HG03066 (cell line): Measurements from ENCODE around the gene ARID3B.
"Not testable (repeated sequence)": the region's sequence is repeated elsewhere in the genome, so short reads cannot be mapped to it uniquely, and the experiment has no call there.

ENCODE experiments used
- ATAC-seq: cut with Tn5 transposase; IDR thresholded peaks from one replicate; pipeline ENCODE4 v1.9.1; 2021; ENCODE audit warnings: low read depth; ENCODE audit not compliant: unreplicated experiment

ARID3B gene

GRCh38 chr15:74535388-74536084 lies 5.5 kb upstream of the ARID3B start:
- no peak for ATAC-seq

GRCh38 chr15:74537736-74538135 lies 3.3 kb upstream of the ARID3B start:
- ATAC-seq: no peak

DNA sequence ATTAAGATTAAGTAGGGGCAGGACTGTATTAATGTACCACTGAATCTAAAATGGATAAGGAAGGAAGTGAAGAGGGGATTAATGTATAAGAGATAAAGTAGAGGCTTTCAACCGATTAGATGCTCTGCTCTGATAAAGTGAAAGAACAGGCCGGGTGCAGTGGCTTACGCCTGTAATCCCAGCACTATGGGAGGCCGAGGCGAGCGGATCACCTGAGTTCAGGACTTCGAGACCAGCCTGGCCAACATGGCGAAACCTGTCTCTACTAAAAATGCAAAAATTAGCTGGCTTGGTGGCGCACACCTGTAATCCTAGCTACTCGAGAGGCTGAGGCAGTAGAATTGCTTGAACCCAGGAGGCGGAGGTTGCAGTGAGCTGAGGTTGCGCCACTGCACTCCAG lies 1.5 kb upstream of the ARID3B start:
- not testable (repeated sequence) for ATAC-seq

DNA sequence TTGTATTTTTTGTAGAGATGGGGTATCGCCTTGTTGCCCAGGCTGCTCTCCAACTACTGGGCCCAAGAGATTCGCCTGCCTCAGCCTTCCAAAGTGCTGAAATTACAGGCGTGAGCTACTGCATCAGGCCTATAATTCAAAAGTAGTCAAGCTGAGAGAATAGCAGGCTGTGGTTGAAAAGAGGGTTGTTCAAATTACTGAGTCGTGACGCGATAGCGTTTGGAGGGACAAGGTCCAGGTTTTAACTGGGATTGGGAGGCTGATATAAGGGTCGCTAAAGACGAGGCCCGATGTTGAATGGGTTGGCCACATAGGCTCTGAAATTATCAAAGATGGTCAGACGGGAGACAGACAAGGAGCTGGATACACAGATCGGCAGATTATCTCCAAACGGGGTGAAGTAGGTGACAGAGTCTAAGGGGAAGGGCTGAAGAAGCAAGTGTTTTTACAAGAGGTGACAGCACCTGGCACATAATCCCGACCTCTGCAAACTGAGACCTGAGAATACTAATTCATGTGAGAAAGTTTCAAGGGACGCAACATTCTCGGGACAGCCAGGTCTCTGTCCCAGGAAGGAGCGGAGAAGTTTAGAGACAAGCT lies 759 bp upstream of the ARID3B start:
- ATAC-seq: no peak

GRCh38 chr15:74541494-74542165 lies 610 bp downstream of the ARID3B start:
- peak; percentile 44 for ATAC-seq

DNA sequence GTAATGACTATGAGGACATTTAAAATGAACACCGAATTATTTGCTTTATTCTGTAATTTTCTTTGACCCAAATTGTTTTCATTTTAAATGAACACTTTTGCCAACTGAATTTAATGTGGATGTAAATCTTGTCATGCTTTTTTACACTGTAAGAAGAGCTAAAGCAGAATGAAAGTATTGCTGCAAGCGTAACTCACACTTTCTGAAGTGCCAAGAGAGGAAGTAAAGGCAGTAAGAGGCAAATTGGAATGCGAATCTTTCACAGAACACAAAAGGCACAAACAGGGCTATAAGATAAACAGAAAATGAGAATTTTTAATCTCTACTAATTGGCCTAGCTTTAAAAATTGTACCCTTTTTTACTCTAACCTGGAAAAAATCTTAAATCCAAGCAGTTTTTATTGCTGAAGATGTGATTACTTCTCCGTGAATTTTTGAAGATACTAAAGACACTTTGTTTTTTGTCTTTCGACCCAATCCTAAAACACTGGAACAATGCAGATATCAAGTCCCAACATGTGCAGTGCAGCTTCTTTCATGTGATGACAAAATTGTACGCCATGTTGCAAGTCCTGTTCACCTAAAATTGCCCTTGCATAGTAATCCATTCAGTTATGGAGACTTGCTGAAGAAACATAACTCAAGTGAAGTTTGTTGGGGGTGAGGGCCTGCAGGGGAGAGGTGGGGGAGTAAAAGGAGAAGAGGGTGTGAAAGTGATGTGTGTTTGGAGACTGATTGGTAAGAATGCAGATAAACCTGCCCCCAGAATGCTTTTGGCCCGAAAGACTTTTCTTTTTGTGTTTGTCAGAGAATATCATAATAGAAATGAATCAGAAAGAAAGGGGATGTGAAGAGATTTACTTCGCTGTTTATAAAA lies 1.4 kb downstream of the ARID3B start:
- ATAC-seq: no peak

DNA sequence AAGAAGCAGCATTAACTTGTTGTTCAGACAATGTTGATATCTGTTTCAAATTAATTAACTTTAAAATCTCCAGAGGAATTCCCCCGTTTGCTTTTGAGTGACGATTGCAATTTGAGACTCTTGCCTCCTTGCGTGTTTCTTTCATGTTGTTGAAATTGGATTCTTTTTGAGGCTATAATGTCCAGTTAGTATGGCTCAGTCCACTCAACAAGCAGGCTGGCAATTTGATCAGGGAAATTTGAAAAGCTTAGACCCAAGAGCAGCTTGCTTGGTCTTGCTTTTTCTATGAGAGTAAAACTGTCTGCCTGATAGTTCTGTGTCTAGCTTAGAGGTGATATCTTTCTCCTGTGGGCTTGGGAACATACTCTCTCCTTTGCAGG lies 2.0 kb downstream of the ARID3B start:
- ATAC-seq: no peak

DNA sequence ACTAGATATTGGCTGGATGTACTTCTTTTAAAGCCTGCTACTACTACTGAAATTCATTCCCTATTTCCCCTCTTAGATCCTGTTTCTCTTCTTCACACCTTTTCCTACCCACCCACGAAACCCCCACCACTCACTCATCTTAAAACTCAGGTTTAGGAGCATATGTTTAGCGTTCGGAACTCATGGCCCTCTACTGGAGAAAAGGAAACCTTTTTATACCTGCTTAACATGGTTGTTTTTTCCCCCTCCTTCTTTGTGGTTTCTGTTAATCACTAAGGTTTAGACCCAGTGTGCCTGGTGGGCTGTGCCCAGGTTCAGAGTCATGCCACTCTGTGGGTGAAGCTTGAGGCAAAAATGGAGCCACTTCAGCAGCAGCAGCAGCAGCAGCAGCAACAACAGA lies 2.6 kb downstream of the ARID3B start:
- no peak for ATAC-seq

DNA sequence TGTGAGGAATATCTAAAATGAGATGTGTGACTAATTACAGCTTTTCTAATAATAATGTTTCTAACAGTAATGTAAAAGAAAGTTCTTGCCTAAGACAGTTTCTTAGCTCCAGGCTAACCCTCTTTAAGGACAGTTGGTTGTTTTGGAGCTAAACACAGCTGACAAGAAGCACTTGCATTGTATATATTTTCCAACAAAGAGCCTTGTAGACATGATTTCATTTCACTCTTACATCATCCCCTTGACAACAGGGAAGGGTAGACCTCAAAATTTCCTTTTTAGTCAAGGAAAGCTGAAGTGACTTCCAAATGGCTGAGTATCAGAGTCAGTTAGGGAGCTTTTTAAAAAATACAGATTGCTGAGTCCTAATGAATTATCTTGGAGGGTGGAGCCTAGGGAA lies 4.1 kb downstream of the ARID3B start:
- ATAC-seq: no peak

DNA sequence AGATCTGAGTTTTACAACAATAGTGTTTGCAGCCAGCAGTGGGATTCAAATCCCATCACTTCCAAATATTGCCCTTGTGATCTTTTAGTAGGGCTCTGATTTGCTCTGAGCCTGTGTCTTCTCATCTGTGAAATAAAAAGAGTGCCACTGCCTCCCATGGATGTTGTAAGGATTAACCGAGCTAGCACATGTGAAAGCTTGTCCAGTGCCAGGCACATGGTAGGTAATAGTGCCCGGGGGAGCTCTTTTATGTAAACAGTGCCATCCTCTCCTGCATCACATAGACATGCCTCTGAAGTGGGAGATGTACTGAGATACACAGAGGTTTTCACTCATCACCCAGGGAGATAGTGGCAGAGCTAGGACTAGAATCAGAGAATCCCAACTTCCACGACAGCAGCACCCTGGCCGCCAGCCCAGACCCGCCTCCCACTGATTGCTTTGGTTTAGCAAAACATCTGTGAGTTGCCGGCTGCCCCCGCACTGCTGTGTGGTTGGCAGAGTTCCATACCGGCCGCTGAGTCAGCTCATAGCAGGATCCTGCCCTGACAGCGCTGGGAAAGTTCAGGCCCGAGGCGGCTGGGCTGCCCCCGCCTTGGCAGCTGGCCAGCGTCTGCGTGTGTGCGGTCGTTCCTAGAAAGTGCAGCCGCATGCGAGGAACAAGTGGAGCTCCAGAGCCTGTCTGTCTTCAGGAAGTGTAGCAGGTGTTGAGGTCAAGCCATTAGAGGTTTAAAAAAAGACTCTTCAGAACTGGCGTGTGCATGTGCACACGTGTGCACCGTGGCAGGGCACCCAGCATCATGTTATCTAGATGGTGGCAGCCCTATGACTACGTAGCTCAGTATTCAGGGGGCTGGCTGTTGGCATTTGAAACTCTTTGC lies 5.0 kb downstream of the ARID3B start:
- ATAC-seq: peak; percentile 47

GRCh38 chr15:74547616-74548015 lies 6.6 kb downstream of the ARID3B start:
- no peak for ATAC-seq

- ATAC-seq: no peak
Measured at GRCh38 chr15:74548241-74548640, 7.2 kb downstream of the ARID3B start.

DNA sequence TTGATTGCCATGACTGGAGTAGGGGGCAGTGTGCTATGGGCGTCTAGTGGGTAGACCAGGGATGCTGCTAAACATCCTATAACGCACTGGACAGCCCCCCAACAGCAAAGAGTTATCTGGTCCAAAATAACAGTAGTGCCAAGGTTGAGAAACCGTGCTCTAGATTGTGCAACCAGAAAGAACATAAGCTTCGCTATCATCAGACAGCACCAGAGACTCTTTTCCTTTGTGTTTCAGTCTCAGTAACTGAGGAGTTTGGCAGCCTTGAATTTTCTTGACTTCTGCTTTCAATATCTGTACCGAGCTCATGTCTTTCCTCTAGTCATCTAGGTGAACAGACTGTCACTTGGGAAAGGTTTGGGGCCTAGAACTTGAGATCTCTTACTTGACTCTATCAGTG lies 8.8 kb downstream of the ARID3B start:
- no peak for ATAC-seq

GRCh38 chr15:74551714-74552113 lies 10.7 kb downstream of the ARID3B start:
- no peak for ATAC-seq

DNA sequence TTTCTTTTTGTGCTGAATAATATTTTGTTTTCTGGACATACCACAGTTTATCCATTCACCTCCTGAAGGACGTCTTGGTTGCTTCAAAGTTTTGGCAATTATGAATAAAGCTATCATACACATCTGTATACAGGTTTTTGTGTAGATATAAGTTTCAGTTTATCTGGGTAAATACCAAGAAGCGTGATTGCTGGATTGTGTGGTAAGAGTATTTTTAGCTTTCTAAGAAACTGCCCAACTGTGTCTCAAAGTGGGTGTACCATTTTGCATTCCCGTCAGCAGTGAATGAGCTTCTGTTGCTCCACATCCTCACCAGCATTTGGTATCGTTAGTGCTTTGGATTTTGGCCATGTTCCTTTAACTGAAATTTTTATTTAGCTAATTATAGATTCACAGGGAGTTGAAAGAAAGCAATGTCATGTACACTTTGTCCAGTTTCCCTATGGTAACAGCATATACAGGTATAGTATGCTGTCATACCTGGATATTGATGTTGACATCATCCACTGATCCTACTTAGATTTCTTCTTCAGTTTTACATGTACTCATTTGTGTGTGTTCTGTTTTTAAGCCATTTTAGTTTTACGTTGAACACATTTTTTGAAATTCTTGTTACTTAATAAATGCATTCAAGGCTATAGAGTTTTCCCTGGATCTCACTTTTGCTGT lies 11.9 kb downstream of the ARID3B start:
- no peak for ATAC-seq

GRCh38 chr15:74555192-74555591 lies 14.2 kb downstream of the ARID3B start:
- no peak for ATAC-seq

GRCh38 chr15:74558706-74559105 lies 17.7 kb downstream of the ARID3B start:
- ATAC-seq: no peak

GRCh38 chr15:74563442-74563841 lies 22.4 kb downstream of the ARID3B start:
- no peak for ATAC-seq

DNA sequence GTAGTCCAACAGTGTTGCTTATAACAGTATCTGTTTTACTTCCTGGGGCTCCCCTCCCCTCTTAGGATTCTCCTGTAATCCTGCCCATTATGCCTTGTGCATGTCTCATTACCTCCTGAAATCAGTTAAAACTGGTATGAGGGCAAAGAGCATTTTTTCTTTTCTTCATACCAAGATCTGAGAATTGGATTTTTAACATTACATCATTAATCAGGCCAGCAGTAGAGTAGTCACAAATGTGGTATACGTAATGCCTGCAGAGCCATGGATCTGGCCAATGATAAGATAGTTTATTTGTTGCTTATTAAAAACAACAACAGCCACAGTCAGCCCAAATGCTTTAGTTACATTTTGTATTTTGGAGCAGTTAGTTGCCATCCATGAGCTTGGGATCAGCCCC lies 23.2 kb downstream of the ARID3B start:
- ATAC-seq: no peak
